SJSA1 (cell line): ENCODE data around the gene GCH1. TPM values are rescaled to one million over a fixed set of nuclear protein-coding genes. Genes with fewer than 3 reads are reported as not detected.
"Not testable (repeated sequence)": the region's sequence is repeated elsewhere in the genome, so short reads cannot be mapped to it uniquely, and the experiment has no call there.

Experiments
- DNase-seq, 2 experiments: peaks; one replicate each; pipeline ENCODE4 v3.0.0-alpha.2; 2015 to 2020; ENCODE audit warnings: low spot score in 2 of 2, low read depth in 1 of 2
- H3K27ac ChIP-seq: fragments of 250-450 bp; sonication (Bioruptor Pico); 2 replicates; pipeline ENCODE4 v1.5.1; 2020; ENCODE audit warnings: mild to moderate bottlenecking, moderate library complexity
- H3K27me3 ChIP-seq: fragments of 250-450 bp; sonication (Bioruptor Pico); replicated peaks from 2 replicates; pipeline ENCODE4 v1.5.1; 2020; ENCODE audit warnings: mild to moderate bottlenecking, moderate library complexity
- H3K36me3 ChIP-seq: fragments of 250-450 bp; sonication (Bioruptor Pico); 2 replicates; pipeline ENCODE4 v1.5.1; 2020; ENCODE audit warnings: mild to moderate bottlenecking
- H3K4me1 ChIP-seq: fragments of 250-450 bp; sonication (Bioruptor Pico); replicated peaks from 2 replicates; pipeline ENCODE4 v1.6.1; 2021; ENCODE audit warnings: mild to moderate bottlenecking
- H3K4me3 ChIP-seq: fragments of 250-450 bp; sonication (Bioruptor Pico); 2 replicates; pipeline ENCODE4 v1.5.1; 2020; ENCODE audit warnings: mild to moderate bottlenecking
- H3K9me3 ChIP-seq: fragments of 250-450 bp; sonication (Bioruptor Pico); replicated peaks from 2 replicates; pipeline ENCODE4 v1.5.1; 2020; ENCODE audit warnings: mild to moderate bottlenecking
- total RNA-seq: library from RNA; depleted of rRNA; stranded (reverse); fragments of >200 nt; shearing (Covaris generic); gene quantifications from 2 replicates; pipeline ENCODE4 v1.2.3, GENCODE V29; 2014

The GCH1 gene
- total RNA-seq, 1 experiment from 2014 or later, result 1.8 TPM

DNA sequence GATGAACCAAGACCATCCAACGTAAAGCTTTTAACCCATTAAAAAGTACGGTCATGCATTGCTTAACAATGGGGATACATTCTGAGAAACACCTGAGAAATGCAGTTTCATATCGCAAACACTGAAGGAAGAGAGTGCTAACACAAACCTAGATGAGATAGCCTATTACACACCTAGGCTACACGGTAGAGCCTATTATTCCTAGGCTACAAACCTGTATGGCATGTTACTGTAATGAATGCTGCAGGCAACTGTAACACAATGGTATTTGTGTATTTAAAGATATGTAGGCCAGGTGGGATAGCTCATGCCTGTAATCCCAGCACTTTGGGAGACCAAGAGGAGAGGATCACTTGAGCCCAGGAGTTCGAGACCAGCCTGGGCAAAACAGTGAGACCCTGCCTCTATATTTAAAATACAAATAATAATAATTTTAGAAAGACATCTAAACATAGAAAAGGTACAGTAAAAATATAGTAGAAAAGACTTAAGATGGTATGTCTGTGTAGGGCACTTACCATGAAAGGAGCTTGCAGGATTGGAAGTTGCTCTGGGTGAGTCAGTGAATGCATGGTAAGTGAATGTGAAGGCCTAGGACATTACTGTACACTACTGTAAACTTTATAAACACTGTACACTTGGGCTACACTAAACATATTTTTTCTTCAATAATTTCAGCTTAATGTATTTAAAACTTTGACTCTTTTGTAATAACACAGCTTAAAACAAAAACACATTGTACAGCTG is 4.6 kb downstream of the GCH1 start:
- DNase-seq, H3K36me3 ChIP-seq, H3K9me3 ChIP-seq, H3K4me3 ChIP-seq, H3K27me3 ChIP-seq, H3K27ac ChIP-seq: not testable (repeated sequence)
- peaks cover 20% of the 10 kb centered on the region for H3K4me1 ChIP-seq

- no peak overlapping the region for H3K4me3 ChIP-seq
- no peaks in the 10 kb centered on the region for H3K9me3 ChIP-seq
- H3K36me3 ChIP-seq, result no peaks in the 10 kb centered on the region
- no peaks in the 10 kb centered on the region for H3K27me3 ChIP-seq
- H3K4me1 ChIP-seq, result peaks cover 7% of the 10 kb centered on the region
- H3K27ac ChIP-seq, result no peak overlapping the region
- DNase-seq, result no peak
These were observed 6.9 kb downstream of the GCH1 start for GRCh38 chr14:54895683-54896082.

DNA sequence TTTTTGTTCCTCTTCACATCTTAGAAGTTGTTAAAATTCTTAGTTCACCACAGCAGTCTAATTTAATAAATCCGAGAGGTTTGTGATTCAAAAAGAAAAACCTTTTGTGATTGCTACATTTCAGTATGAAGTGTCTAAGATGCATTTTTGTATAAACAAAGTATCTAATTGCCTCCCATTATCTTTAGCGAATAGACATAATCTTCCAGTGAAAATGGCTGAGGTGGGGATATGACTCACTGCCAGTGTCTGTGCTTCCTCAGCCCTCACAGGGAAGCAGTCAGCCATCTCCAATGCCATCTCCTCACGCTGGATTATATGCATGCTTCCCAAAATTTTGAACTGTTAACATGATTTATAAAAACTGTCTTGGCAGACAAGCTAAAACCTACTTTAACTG is 7.6 kb downstream of the GCH1 start:
- Histone ChIP-seq H3K9me3 (no peaks in the 10 kb centered on the region), H3K36me3 (no peaks in the 10 kb centered on the region), H3K4me1 (peaks cover 7% of the 10 kb centered on the region), H3K27me3 (no peaks in the 10 kb centered on the region), H3K27ac (no peak overlapping the region), H3K4me3 (no peak overlapping the region)
- peak in 1 of 2 experiments; percentile 15 for DNase-seq

GRCh38 chr14:54893151-54893760 is 9.4 kb downstream of the GCH1 start:
- no peaks in the 10 kb centered on the region for H3K27me3 ChIP-seq
- no peaks in the 10 kb centered on the region for H3K36me3 ChIP-seq
- H3K9me3 ChIP-seq, result no peaks in the 10 kb centered on the region
- no peak overlapping the region for H3K27ac ChIP-seq
- H3K4me3 ChIP-seq, result no peak overlapping the region
- H3K4me1 ChIP-seq, result peaks cover 7% of the 10 kb centered on the region
- peak; percentile 33 to 46 for DNase-seq

DNA sequence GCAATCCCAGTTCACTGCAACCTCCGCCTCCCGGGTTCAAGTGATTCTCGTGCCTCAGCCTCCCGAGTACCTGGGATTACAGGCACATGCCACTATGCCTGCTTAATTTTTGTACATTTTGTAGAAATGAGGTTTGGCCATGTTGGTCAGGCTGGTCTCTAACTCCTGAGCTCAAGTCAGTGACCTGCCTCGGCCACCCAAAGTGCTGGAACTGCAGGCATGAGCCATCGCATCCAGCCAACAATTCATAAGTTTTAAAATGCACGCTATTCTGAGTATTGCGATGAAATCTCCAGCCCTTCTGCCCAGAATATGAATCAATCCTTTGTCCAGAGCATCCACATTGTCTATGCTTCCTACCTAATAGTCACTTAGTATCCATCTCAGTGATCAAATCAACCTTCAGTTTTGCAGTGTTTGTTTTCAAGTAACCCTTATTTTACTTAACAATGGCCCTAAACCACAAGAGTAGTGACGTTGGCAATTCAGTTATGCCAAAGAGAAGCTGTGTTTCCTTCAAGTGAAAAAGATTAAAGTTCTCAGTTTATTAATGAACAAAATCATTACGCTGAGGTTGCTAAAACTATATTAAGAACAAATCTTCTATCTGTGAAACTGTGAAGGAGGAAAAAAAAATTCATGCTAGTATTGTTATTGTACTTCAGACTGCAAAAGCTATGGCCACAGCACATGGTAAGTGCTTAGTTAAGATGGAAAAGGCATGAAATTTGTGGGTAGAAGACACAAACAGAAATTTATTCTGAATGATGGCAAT is 11.0 kb downstream of the GCH1 start:
- no peak overlapping the region for H3K27ac ChIP-seq
- H3K4me3 ChIP-seq, result no peak overlapping the region
- peaks cover 7% of the 10 kb centered on the region for H3K4me1 ChIP-seq
- no peak for DNase-seq
- H3K27me3 ChIP-seq, result no peaks in the 10 kb centered on the region
- H3K9me3 ChIP-seq, result no peaks in the 10 kb centered on the region
- H3K36me3 ChIP-seq, result no peaks in the 10 kb centered on the region

DNA sequence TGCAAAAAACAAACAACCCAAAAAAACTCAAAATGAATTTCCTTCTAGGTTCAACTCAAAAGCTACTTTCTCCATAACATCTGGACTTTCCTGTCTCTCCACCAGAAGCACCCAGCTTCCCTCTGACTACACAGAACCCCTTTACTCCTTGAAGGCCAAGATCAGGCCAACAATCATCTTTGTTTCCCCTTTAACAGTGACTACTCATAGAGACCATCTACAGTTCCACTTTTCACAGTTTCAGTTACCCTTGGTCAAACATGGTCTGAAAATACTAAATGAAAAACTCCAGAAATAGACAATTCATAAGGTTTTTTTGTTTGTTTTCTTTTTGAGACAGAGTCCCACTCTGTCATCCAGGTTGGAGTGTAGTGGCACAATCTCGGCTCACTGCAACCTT is 11.8 kb downstream of the GCH1 start:
- Histone ChIP-seq H3K9me3 (no peaks in the 10 kb centered on the region), H3K36me3 (no peaks in the 10 kb centered on the region), H3K27me3 (no peaks in the 10 kb centered on the region), H3K4me3 (no peak overlapping the region), H3K27ac (no peak overlapping the region), H3K4me1 (peaks cover 7% of the 10 kb centered on the region)
- no peak for DNase-seq

GRCh38 chr14:54889919-54890318 is 12.7 kb downstream of the GCH1 start:
- no peaks in the 10 kb centered on the region for H3K27me3 ChIP-seq
- no peak for DNase-seq

DNA sequence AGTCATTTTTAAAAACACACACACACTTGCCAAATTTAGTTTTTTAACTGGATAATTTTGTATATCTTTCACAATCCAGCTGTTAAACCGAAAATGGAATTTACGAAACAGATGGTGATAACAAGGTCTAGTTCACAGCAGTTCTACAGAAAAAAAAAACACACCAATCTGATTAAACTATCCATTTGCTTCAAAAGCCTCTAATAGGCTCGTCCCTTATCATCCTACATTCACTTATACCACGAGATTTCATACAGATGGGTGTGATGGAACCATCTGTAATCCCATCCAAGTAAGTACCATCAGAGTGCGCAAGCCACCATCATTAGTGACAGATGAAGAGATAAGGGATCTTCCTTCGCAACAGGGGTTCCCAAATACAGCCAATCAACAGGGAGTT is 20.1 kb downstream of the GCH1 start:
- no peak for DNase-seq
- no peak overlapping the region for H3K27ac ChIP-seq
- no peaks in the 10 kb centered on the region for H3K9me3 ChIP-seq
- no peak overlapping the region for H3K4me3 ChIP-seq
- no peaks in the 10 kb centered on the region for H3K4me1 ChIP-seq
- H3K36me3 ChIP-seq, result no peaks in the 10 kb centered on the region
- H3K27me3 ChIP-seq, result no peaks in the 10 kb centered on the region

More at GRCh38 chr14:54889919-54890318, 12.7 kb downstream of the GCH1 start:
- no peak overlapping the region for H3K27ac ChIP-seq
- no peak overlapping the region for H3K4me3 ChIP-seq
- peaks cover 2% of the 10 kb centered on the region for H3K4me1 ChIP-seq
- no peaks in the 10 kb centered on the region for H3K36me3 ChIP-seq
- H3K9me3 ChIP-seq, result no peaks in the 10 kb centered on the region

DNA sequence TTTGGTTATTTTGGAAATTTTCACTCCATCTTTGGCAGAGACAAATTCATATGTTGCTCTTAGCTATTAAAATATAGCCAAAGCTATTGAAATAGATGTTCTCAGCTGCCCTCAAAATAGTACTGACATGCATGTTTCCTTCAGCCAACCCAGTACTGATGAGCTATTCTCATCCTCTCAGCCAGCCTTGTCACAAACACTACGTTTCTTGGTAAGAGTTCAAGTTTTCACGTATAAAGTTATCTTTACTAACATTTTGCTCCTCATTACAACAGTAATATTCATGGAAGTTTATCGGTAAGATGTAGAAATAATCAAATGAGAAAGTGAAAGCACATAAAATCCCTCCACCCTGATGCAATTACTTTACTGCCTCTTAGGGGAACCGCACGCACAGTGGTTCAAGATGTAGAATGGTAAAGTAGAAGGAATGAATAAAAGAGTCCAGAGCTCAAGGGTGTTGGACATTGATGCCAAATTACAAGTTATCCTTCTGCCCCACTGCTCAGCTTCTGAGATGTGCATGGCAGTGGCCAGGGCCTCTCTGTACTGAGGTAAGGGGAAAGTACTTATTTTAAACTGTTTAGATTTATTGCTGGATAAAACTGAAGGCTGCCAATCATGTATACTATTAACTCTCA is 20.7 kb downstream of the GCH1 start:
- no peaks in the 10 kb centered on the region for H3K4me1 ChIP-seq
- DNase-seq, result peak in 1 of 2 experiments; percentile 37
- no peaks in the 10 kb centered on the region for H3K36me3 ChIP-seq
- no peaks in the 10 kb centered on the region for H3K27me3 ChIP-seq
- H3K27ac ChIP-seq, result no peak overlapping the region; the same call in 1 of the 2 replicates
- no peaks in the 10 kb centered on the region for H3K9me3 ChIP-seq
- peak overlapping the region; percentile 32 for H3K4me3 ChIP-seq

- Histone ChIP-seq H3K27me3 (no peaks in the 10 kb centered on the region), H3K27ac (no peak overlapping the region; the same call in 1 of the 2 replicates), H3K36me3 (no peaks in the 10 kb centered on the region), H3K4me3 (peak overlapping the region; percentile 32), H3K9me3 (no peaks in the 10 kb centered on the region), H3K4me1 (no peaks in the 10 kb centered on the region)
- DNase-seq, result peak in 1 of 2 experiments; percentile 29
These were observed 21.3 kb downstream of the GCH1 start for GRCh38 chr14:54881235-54881760.

GRCh38 chr14:54877703-54878021 is 25.0 kb downstream of the GCH1 start:
- Histone ChIP-seq H3K27ac (no peak overlapping the region), H3K4me3 (no peak overlapping the region), H3K4me1 (no peaks in the 10 kb centered on the region), H3K9me3 (no peaks in the 10 kb centered on the region), H3K27me3 (no peaks in the 10 kb centered on the region), H3K36me3 (no peaks in the 10 kb centered on the region)
- no peak for DNase-seq

DNA sequence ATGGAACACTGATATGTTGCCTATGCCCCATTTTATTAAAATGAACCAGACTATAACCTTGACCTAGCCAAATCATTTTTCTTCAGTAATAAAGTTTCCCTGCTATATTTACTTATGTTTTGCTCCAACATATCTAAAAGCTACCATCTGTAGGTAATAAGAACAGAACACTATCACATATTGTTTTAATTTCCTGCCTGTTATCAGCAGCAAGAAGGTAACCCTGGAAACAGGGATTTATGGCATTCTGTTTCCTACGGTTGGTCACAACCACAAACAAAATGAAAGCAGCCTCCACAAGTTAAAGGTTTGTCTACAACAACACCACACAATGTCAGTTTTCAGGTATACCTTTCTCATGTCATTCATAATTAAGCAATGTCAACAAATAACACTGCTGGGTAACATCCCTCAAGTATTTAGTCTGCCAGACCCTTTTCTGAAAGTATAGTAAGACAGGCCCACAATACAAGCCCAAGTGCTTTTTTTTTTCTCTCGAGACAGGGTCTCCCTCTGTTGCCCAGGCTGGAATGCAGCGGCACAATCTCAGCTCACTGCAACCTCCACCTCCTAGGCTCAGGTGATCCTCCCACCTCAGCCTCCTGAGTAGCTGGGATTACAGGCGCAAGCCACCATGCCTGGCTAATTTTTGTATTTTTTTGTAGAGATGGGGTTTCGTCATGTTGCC is 25.5 kb downstream of the GCH1 start:
- DNase-seq, result no peak
- no peak overlapping the region for H3K4me3 ChIP-seq
- H3K27me3 ChIP-seq, result no peaks in the 10 kb centered on the region
- H3K27ac ChIP-seq, result no peak overlapping the region
- no peaks in the 10 kb centered on the region for H3K36me3 ChIP-seq
- no peaks in the 10 kb centered on the region for H3K4me1 ChIP-seq
- H3K9me3 ChIP-seq, result no peaks in the 10 kb centered on the region

DNA sequence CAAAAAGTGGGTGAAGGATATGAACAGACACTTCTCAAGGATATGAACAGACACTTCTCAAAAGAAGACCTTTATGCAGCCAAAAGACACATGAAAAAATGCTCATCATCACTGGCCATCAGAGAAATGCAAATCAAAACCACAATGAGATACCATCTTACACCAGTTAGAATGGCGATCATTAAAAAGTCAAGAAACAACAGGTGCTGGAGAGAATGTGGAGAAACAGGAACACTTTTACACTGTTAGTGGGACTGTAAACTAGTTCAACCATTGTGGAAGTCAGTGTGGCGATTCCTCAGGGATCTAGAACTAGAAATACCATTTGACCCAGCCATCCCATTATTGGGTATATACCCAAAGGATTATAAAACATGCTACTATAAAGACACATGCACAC is 27.0 kb downstream of the GCH1 start:
- DNase-seq, H3K27ac ChIP-seq, H3K27me3 ChIP-seq, H3K36me3 ChIP-seq, H3K4me1 ChIP-seq, H3K4me3 ChIP-seq, H3K9me3 ChIP-seq: not testable (repeated sequence)
